Mesenteric fat pad (tissue), 1 donor: ENCODE data around the gene KCNK10. TPM values are rescaled to one million over a fixed set of nuclear protein-coding genes. Genes with fewer than 3 reads are reported as not detected.
"Not testable (repeated sequence)": the region's sequence is repeated elsewhere in the genome, so short reads cannot be mapped to it uniquely, and the experiment has no call there.

Experiments
- DNase-seq: peaks from one replicate; pipeline ENCODE4 v3.0.0-alpha.2; 2020; ENCODE audit warnings: low spot score
- total RNA-seq: library from RNA; stranded (reverse); fragmentation: NEBNext Ultra II Directional; extraction: Animal tissue kit (Norgen Biotek cat#: 25700); gene quantifications from one replicate; pipeline ENCODE4 v1.2.1, GENCODE V29; 2021
- donor health status: DM: yes; HTN: yes; CAD: no.

KCNK10 gene
- total RNA-seq, 1 donor from 2014 or later: not detected

- no peak for DNase-seq
These were observed 52.3 kb downstream of the KCNK10 start for GRCh38 chr14:88270776-88271175.

GRCh38 chr14:88269806-88270420 is 53.2 kb downstream of the KCNK10 start:
- DNase-seq: no peak

- no peak for DNase-seq
These were observed 56.6 kb downstream of the KCNK10 start for GRCh38 chr14:88266474-88266873.

- DNase-seq: no peak
These were observed 59.0 kb downstream of the KCNK10 start for GRCh38 chr14:88264116-88264515.

GRCh38 chr14:88261302-88261701 is 61.8 kb downstream of the KCNK10 start:
- DNase-seq: not testable (repeated sequence)

- DNase-seq: no peak
These were observed 65.0 kb downstream of the KCNK10 start for GRCh38 chr14:88258021-88258420.

- no peak for DNase-seq
These were observed 65.8 kb downstream of the KCNK10 start for GRCh38 chr14:88256997-88257950.

GRCh38 chr14:88255798-88256197 is 67.3 kb downstream of the KCNK10 start:
- no peak for DNase-seq

GRCh38 chr14:88255196-88255595 is 67.9 kb downstream of the KCNK10 start:
- DNase-seq: no peak

- DNase-seq: no peak
These were observed 70.6 kb downstream of the KCNK10 start for GRCh38 chr14:88252498-88252897.

- DNase-seq: no peak
These were observed 71.4 kb downstream of the KCNK10 start for GRCh38 chr14:88251650-88252049.

GRCh38 chr14:88249266-88249665 is 73.8 kb downstream of the KCNK10 start:
- no peak for DNase-seq

GRCh38 chr14:88248606-88249005 is 74.5 kb downstream of the KCNK10 start:
- no peak for DNase-seq

GRCh38 chr14:88247228-88247627 is 75.8 kb downstream of the KCNK10 start:
- no peak for DNase-seq

GRCh38 chr14:88245321-88245720 is 77.7 kb downstream of the KCNK10 start:
- no peak for DNase-seq

GRCh38 chr14:88243946-88244345 is 79.1 kb downstream of the KCNK10 start:
- DNase-seq: no peak

- DNase-seq: no peak
These were observed 80.6 kb downstream of the KCNK10 start for GRCh38 chr14:88242446-88242845.

GRCh38 chr14:88241810-88242209 is 81.3 kb downstream of the KCNK10 start:
- no peak for DNase-seq

GRCh38 chr14:88234442-88234841 is 88.6 kb downstream of the KCNK10 start:
- no peak for DNase-seq

- no peak for DNase-seq
These were observed 89.2 kb downstream of the KCNK10 start for GRCh38 chr14:88233915-88234314.

- no peak for DNase-seq
These were observed 90.3 kb downstream of the KCNK10 start for GRCh38 chr14:88232771-88233170.

- DNase-seq: no peak
These were observed 91.5 kb downstream of the KCNK10 start for GRCh38 chr14:88231603-88232002.

GRCh38 chr14:88229428-88229827 is 93.6 kb downstream of the KCNK10 start:
- no peak for DNase-seq
